ENCODE measurements around the gene GREB1. TPM values are rescaled to one million over a fixed set of nuclear protein-coding genes. Genes with fewer than 3 reads are reported as not detected.

GREB1 gene
- polyA plus RNA-seq, 1 of the 3 experiments (the other 2 are of a cell fraction) = 2.9 TPM

DNA sequence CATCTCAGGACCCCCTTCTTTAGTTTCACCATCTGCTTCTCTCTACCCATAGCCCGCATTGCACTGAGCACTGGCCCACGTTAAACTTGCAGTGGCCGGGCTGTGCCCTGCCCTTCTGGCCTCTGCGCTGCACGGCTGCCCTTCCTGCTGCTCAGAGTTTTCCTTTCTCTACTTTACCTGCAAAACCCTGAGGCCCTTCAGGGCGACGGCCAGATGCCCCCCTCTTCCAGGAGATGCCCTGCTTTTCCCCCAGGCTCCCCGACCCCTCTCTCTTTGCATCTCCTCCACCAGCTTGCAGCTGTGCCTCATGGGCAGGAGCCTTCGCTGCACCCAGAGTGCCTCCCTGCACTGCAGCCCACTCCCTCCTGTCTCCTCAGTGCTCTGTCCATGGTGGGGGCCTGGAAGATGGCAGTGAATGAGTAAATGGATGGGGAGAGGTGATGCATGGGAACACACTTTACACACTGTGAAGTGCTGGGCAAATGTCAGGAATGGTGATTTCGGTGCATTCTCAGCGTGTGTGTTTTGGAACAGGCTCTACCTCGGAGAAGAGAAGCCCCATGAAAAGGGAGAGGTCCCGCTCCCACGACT, 82.3 kb downstream of the GREB1 start:
- DNase-seq = no peak
- Histone ChIP-seq H2AFZ (ENCODE audit: low read depth) (no peak overlapping the region), H3K4me1 (ENCODE audit: control insufficient read depth in 1 of 2, insufficient read depth in 2 of 2, low read depth in 1 of 2, low read length in 1 of 2) (peaks cover 0 to 5% of the 10 kb centered on the region in 2 experiments; a peak in 1 of 4 replicates), H3K27ac (ENCODE audit: low read depth in 2 of 2, low read length in 1 of 2) (no peak overlapping the region), H3K79me2 (ENCODE audit: insufficient read depth) (no peaks in the 10 kb centered on the region), H3K9ac (no peak overlapping the region), H3K4me3 (ENCODE audit: low read depth in 2 of 2, low read length in 1 of 2) (no peak overlapping the region), H3K36me3 (replicated peaks in 1 of 2; ENCODE audit: control insufficient read depth in 1 of 2, insufficient read depth in 2 of 2, low read length in 1 of 2) (peaks cover 0 to 2% of the 10 kb centered on the region in 2 experiments), H3K4me2 (no peak overlapping the region), H3F3A (replicated peaks; ENCODE audit: insufficient read depth) (no peaks in the 10 kb centered on the region), H3K27me3 (ENCODE audit: insufficient read depth) (no peaks in the 10 kb centered on the region), H3K9me3 (no peaks in the 10 kb centered on the region), H3K9me2 (no peaks in the 10 kb centered on the region), H4K20me1 (ENCODE audit: insufficient read depth) (no peaks in the 10 kb centered on the region)
- TF ChIP-seq, protein P1, sequence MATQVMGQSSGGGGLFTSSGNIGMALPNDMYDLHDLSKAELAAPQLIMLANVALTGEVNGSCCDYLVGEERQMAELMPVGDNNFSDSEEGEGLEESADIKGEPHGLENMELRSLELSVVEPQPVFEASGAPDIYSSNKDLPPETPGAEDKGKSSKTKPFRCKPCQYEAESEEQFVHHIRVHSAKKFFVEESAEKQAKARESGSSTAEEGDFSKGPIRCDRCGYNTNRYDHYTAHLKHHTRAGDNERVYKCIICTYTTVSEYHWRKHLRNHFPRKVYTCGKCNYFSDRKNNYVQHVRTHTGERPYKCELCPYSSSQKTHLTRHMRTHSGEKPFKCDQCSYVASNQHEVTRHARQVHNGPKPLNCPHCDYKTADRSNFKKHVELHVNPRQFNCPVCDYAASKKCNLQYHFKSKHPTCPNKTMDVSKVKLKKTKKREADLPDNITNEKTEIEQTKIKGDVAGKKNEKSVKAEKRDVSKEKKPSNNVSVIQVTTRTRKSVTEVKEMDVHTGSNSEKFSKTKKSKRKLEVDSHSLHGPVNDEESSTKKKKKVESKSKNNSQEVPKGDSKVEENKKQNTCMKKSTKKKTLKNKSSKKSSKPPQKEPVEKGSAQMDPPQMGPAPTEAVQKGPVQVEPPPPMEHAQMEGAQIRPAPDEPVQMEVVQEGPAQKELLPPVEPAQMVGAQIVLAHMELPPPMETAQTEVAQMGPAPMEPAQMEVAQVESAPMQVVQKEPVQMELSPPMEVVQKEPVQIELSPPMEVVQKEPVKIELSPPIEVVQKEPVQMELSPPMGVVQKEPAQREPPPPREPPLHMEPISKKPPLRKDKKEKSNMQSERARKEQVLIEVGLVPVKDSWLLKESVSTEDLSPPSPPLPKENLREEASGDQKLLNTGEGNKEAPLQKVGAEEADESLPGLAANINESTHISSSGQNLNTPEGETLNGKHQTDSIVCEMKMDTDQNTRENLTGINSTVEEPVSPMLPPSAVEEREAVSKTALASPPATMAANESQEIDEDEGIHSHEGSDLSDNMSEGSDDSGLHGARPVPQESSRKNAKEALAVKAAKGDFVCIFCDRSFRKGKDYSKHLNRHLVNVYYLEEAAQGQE (IDR thresholded peaks at IDR 0.05; ENCODE audit: low read depth, low read length) = peak; percentile 83; the same call in 1 of the 2 replicates
- no peak for TF ChIP-seq FOXJ3 (CRISPR knock-in tag; IDR thresholded peaks at IDR 0.05)
- ChIA-PET CTCF (interaction anchor here (1.8 kb wide), 1 partner anchor 34 kb away, joined by 8 read pairs; no protein-coding TSS in a partner anchor), POLR2A (no interaction called here)
- 69% methylated on average over 14 of the region's 14 CpGs for WGBS (ENCODE audit: low lambda C conversion rate)

DNA sequence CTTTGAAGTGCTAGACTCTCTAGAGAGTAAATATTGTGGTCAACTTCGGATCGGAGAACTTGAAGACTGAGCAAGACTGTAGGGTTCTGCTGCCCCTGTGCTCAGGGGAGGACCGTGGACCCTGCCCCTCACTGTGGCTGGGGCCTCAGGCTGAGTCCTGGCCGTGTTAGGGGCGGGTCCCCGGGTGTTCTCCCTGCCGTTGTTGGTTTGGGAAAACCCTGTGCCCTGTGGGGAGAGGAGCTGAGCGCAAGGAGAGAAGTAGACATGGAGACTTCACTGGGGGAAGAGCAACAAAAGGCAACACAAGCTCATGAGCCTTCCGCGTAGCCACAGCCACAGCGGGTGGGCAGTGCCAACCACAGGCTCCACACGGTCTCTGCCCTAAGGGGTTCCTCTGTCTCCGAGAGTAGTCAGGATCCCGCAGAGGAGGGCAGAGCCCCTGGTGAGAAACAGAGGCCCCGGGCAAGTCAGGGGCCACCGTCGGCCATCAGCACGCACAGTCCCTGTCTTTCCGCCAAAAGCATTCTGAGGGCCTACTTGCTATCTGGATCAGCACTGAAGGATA, 83.1 kb downstream of the GREB1 start:
- DNase-seq = no peak

More for the DNA sequence above, 83.1 kb downstream of the GREB1 start:
- no peaks in the 10 kb centered on the region for H3K9me2 ChIP-seq
- ChIA-PET CTCF (interaction anchor here (1.0 to 1.5 kb wide), 2 partner anchors 35 to 76 kb away, joined by 3 to 5 read pairs; no protein-coding TSS in a partner anchor), POLR2A (no interaction called here)
- 82% methylated on average over 19 of the region's 19 CpGs for WGBS (ENCODE audit: low lambda C conversion rate)
- no peak overlapping the region for H3K27ac ChIP-seq (ENCODE audit: low read depth in 2 of 2, low read length in 1 of 2)
- no peaks in the 10 kb centered on the region for H3F3A ChIP-seq (replicated peaks; ENCODE audit: insufficient read depth)
- H3K4me3 ChIP-seq (ENCODE audit: low read depth in 2 of 2, low read length in 1 of 2) = no peak overlapping the region
- H2AFZ ChIP-seq (ENCODE audit: low read depth) = no peak overlapping the region
- no peaks in the 10 kb centered on the region for H3K9me3 ChIP-seq
- peaks cover 0 to 11% of the 10 kb centered on the region in 2 experiments; a peak in 1 of 4 replicates for H3K4me1 ChIP-seq (ENCODE audit: control insufficient read depth in 1 of 2, insufficient read depth in 2 of 2, low read depth in 1 of 2, low read length in 1 of 2)
- H3K79me2 ChIP-seq (ENCODE audit: insufficient read depth) = no peaks in the 10 kb centered on the region
- H3K36me3 ChIP-seq (replicated peaks in 1 of 2; ENCODE audit: control insufficient read depth in 1 of 2, insufficient read depth in 2 of 2, low read length in 1 of 2) = peaks cover 0 to 2% of the 10 kb centered on the region in 2 experiments
- no peak overlapping the region for H3K9ac ChIP-seq
- no peaks in the 10 kb centered on the region for H4K20me1 ChIP-seq (ENCODE audit: insufficient read depth)
- no peaks in the 10 kb centered on the region for H3K27me3 ChIP-seq (ENCODE audit: insufficient read depth)
- H3K4me2 ChIP-seq = no peak overlapping the region
- TF ChIP-seq FOXM1 (IDR thresholded peaks at IDR 0.05; ENCODE audit: low read depth) = no peak
- TF ChIP-seq POLR2AphosphoS5 (IDR thresholded peaks at IDR 0.05; ENCODE audit: low read depth, low read length) = no peak
- no peak for TF ChIP-seq CHD2 (IDR thresholded peaks at IDR 0.05; ENCODE audit: low read length, partially characterized antibody)
- TF ChIP-seq SMC3 (IDR thresholded peaks at IDR 0.05; ENCODE audit: low read depth, low read length) = no peak
- no peak for TF ChIP-seq RCOR1 (IDR thresholded peaks at IDR 0.05; ENCODE audit: low read length)
- TF ChIP-seq, protein P2, sequence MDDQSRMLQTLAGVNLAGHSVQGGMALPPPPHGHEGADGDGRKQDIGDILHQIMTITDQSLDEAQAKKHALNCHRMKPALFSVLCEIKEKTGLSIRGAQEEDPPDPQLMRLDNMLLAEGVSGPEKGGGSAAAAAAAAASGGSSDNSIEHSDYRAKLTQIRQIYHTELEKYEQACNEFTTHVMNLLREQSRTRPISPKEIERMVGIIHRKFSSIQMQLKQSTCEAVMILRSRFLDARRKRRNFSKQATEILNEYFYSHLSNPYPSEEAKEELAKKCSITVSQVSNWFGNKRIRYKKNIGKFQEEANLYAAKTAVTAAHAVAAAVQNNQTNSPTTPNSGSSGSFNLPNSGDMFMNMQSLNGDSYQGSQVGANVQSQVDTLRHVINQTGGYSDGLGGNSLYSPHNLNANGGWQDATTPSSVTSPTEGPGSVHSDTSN (IDR thresholded peaks at IDR 0.05) = no peak
